Neural progenitor cell (in vitro differentiated cells): ENCODE measurements around the gene SRRM2. TPM values are rescaled to one million over a fixed set of nuclear protein-coding genes. Genes with fewer than 3 reads are reported as not detected.

Experiments used
- DNase-seq: peaks from one replicate; pipeline ENCODE4 v3.0.0-alpha.2; 2016; ENCODE audit warnings: low spot score
- H2AFZ ChIP-seq: fragments of 200-600 bp; sonication (generic); replicated peaks from 2 replicates; pipeline ENCODE4 v1.6.1; 2016; ENCODE audit warnings: antibody characterized with exemption
- H3F3A ChIP-seq: fragments of 200-600 bp; sonication (generic); 2 replicates; pipeline ENCODE4 v1.6.1; 2016; ENCODE audit warnings: antibody characterized with exemption, low read depth
- H3K27ac ChIP-seq: fragments of 200-600 bp; sonication (generic); 2 replicates; pipeline ENCODE4 v1.5.1; 2016; ENCODE audit warnings: mild to moderate bottlenecking
- H3K27me3 ChIP-seq: fragments of 200-600 bp; sonication (generic); 2 replicates; pipeline ENCODE4 v1.6.1; 2016; ENCODE audit warnings: mild to moderate bottlenecking, moderate library complexity
- H3K36me3 ChIP-seq: fragments of 200-600 bp; sonication (generic); 2 replicates; pipeline ENCODE4 v1.5.1; 2016
- H3K4me1 ChIP-seq: fragments of 200-600 bp; sonication (generic); 2 replicates; pipeline ENCODE4 v1.6.1; 2016; ENCODE audit warnings: mixed run types
- H3K4me2 ChIP-seq: fragments of 200-600 bp; sonication (generic); 2 replicates; pipeline ENCODE4 v1.6.1; 2016
- H3K4me3 ChIP-seq: fragments of 200-600 bp; sonication (generic); 2 replicates; pipeline ENCODE4 v1.5.1; 2016
- H3K79me2 ChIP-seq: fragments of 200-600 bp; sonication (generic); 2 replicates; pipeline ENCODE4 v1.6.1; 2016; ENCODE audit warnings: low read depth
- H3K9ac ChIP-seq: fragments of 200-600 bp; sonication (generic); 2 replicates; pipeline ENCODE4 v1.6.1; 2016
- H3K9me3 ChIP-seq: fragments of 200-600 bp; sonication (generic); 2 replicates; pipeline ENCODE4 v1.5.1; 2016; ENCODE audit warnings: low read depth
- H4K20me1 ChIP-seq: fragments of 200-600 bp; sonication (generic); 2 replicates; pipeline ENCODE4 v1.6.1; 2016; ENCODE audit warnings: low read depth
- H3K27ac Mint-ChIP-seq: 3 replicates; pipeline ENCODE4 v1.8.0; 2021; ENCODE audit warnings: mixed read lengths
- H3K27me3 Mint-ChIP-seq: 2 replicates; pipeline ENCODE4 v1.8.0; 2022; ENCODE audit warnings: low read depth, mild to moderate bottlenecking, inconsistent platforms, moderate library complexity, mixed read lengths; ENCODE audit not compliant: insufficient read depth
- H3K36me3 Mint-ChIP-seq: 3 replicates; pipeline ENCODE4 v1.8.0; 2021; ENCODE audit warnings: mixed read lengths
- H3K4me1 Mint-ChIP-seq: 3 replicates; pipeline ENCODE4 v1.8.0; 2021; ENCODE audit warnings: mixed read lengths
- H3K4me3 Mint-ChIP-seq: 3 replicates; pipeline ENCODE4 v1.8.0; 2021; ENCODE audit warnings: mild to moderate bottlenecking, moderate library complexity, mixed read lengths
- H3K9me3 Mint-ChIP-seq: 3 replicates; pipeline ENCODE4 v1.8.0; 2020; ENCODE audit warnings: mixed read lengths
- EZH2 ChIP-seq: fragments of 200-600 bp; sonication (generic); IDR thresholded peaks from 2 replicates; pipeline ENCODE4 v1.6.1; 2017; ENCODE audit warnings: antibody characterized with exemption, mild to moderate bottlenecking, moderate library complexity
- EZH2phosphoT487 ChIP-seq: fragments of 200-600 bp; sonication (generic); IDR thresholded peaks from 2 replicates; pipeline ENCODE4 v1.6.1; 2017; ENCODE audit warnings: antibody characterized with exemption
- total RNA-seq: library from RNA; depleted of rRNA; stranded (reverse); fragments of >200 nt; gene quantifications from 2 replicates; pipeline ENCODE4 v1.2.3, GENCODE V29; 2015; ENCODE audit warnings: low replicate concordance
- TF ChIP-seq, protein P1 (sequence below): fragments of 200-600 bp; sonication (generic); IDR thresholded peaks from 2 replicates; pipeline ENCODE4 v1.5.1; 2017; ENCODE audit warnings: antibody characterized with exemption, mild to moderate bottlenecking

SRRM2 gene
- total RNA-seq, 1 donor from 2014 or later: 82.3 TPM

- Histone ChIP-seq H3K27ac (no peak overlapping the region), H3K9ac (no peak overlapping the region), H3K36me3 (no peaks in the 10 kb centered on the region), H3F3A (peaks cover 22% of the 10 kb centered on the region), H3K4me2 (no peak overlapping the region), H3K79me2 (no peaks in the 10 kb centered on the region), H3K4me3 (no peak overlapping the region), H3K27me3 (no peaks in the 10 kb centered on the region), H3K4me1 (no peaks in the 10 kb centered on the region), H2AFZ (no peak overlapping the region), H4K20me1 (no peaks in the 10 kb centered on the region), H3K9me3 (no peaks in the 10 kb centered on the region)
- TF ChIP-seq EZH2phosphoT487 (no peak), EZH2 (no peak)
- TF ChIP-seq, protein P1, sequence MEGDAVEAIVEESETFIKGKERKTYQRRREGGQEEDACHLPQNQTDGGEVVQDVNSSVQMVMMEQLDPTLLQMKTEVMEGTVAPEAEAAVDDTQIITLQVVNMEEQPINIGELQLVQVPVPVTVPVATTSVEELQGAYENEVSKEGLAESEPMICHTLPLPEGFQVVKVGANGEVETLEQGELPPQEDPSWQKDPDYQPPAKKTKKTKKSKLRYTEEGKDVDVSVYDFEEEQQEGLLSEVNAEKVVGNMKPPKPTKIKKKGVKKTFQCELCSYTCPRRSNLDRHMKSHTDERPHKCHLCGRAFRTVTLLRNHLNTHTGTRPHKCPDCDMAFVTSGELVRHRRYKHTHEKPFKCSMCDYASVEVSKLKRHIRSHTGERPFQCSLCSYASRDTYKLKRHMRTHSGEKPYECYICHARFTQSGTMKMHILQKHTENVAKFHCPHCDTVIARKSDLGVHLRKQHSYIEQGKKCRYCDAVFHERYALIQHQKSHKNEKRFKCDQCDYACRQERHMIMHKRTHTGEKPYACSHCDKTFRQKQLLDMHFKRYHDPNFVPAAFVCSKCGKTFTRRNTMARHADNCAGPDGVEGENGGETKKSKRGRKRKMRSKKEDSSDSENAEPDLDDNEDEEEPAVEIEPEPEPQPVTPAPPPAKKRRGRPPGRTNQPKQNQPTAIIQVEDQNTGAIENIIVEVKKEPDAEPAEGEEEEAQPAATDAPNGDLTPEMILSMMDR: no peak
- H3K36me3 Mint-ChIP-seq: no peaks in the 10 kb centered on the region
- no peak overlapping the region for H3K4me3 Mint-ChIP-seq
- H3K27ac Mint-ChIP-seq: no peak overlapping the region
- H3K9me3 Mint-ChIP-seq: no peaks in the 10 kb centered on the region
- DNase-seq: no peak
- H3K27me3 Mint-ChIP-seq: peaks cover 4% of the 10 kb centered on the region
- H3K4me1 Mint-ChIP-seq: no peaks in the 10 kb centered on the region
Measured at GRCh38 chr16:2724088-2724676, 28.3 kb upstream of the SRRM2 start.

GRCh38 chr16:2724816-2725348 is 27.6 kb upstream of the SRRM2 start:
- no peak overlapping the region for H3K4me2 ChIP-seq
- H3K36me3 ChIP-seq: no peaks in the 10 kb centered on the region
- peaks cover 20% of the 10 kb centered on the region for H3F3A ChIP-seq
- Mint-ChIP-seq H3K9me3 (no peaks in the 10 kb centered on the region), H3K36me3 (no peaks in the 10 kb centered on the region), H3K27me3 (peaks cover 4% of the 10 kb centered on the region), H3K4me1 (no peaks in the 10 kb centered on the region), H3K27ac (peak overlapping the region; percentile 3), H3K4me3 (no peak overlapping the region)
- no peak overlapping the region for H2AFZ ChIP-seq
- no peak overlapping the region for H3K27ac ChIP-seq
- H3K27me3 ChIP-seq: no peaks in the 10 kb centered on the region
- H3K9me3 ChIP-seq: no peaks in the 10 kb centered on the region
- no peak for DNase-seq
- no peak overlapping the region for H3K9ac ChIP-seq
- no peaks in the 10 kb centered on the region for H4K20me1 ChIP-seq
- H3K4me1 ChIP-seq: no peaks in the 10 kb centered on the region
- no peak overlapping the region for H3K4me3 ChIP-seq
- TF ChIP-seq EZH2phosphoT487: no peak
- TF ChIP-seq, protein P1: no peak
- no peak for TF ChIP-seq EZH2
- no peaks in the 10 kb centered on the region for H3K79me2 ChIP-seq

DNA sequence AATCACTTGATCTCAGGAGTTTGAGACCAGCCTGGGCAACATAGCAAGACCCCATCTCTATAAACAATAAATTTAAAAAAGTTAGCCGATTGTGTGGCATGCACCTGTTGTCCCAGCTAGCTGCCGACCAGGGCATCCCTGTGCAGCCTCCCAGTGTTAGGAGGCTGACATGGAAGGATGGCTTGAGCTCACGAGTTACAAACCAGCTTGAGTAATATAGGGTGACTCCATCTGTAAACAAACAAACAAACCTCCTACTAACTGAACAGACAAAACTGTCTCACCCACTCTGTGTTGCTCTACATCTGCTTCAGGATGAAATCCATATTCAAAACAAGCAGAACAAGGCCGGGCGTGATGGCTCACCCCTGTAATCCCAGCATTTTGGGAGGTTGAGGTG is 25.5 kb upstream of the SRRM2 start:
- no peak for DNase-seq
- Histone ChIP-seq H3K9ac (no peak overlapping the region), H3K36me3 (no peaks in the 10 kb centered on the region), H2AFZ (no peak overlapping the region), H3K9me3 (no peaks in the 10 kb centered on the region), H3K4me3 (no peak overlapping the region), H3K79me2 (no peaks in the 10 kb centered on the region), H4K20me1 (no peaks in the 10 kb centered on the region), H3K4me2 (no peak overlapping the region), H3K4me1 (no peaks in the 10 kb centered on the region), H3K27me3 (no peaks in the 10 kb centered on the region), H3K27ac (no peak overlapping the region), H3F3A (peaks cover 3% of the 10 kb centered on the region)
- H3K27ac Mint-ChIP-seq: no peak overlapping the region
- H3K27me3 Mint-ChIP-seq: peaks cover 2% of the 10 kb centered on the region
- H3K4me3 Mint-ChIP-seq: no peak overlapping the region
- H3K4me1 Mint-ChIP-seq: no peaks in the 10 kb centered on the region
- H3K9me3 Mint-ChIP-seq: no peaks in the 10 kb centered on the region
- no peak for TF ChIP-seq EZH2phosphoT487
- TF ChIP-seq EZH2: no peak
- TF ChIP-seq, protein P1: no peak
- no peaks in the 10 kb centered on the region for H3K36me3 Mint-ChIP-seq
